KMS-11 (cell line): Measurements from ENCODE around the gene TBC1D10B.
"Not testable (repeated sequence)": the region's sequence is repeated elsewhere in the genome, so short reads cannot be mapped to it uniquely, and the experiment has no call there.

ENCODE experiments used
- H2AFZ ChIP-seq: fragments of 200-600 bp; sonication (generic); 2 replicates; pipeline ENCODE4 v1.6.1; 2016; ENCODE audit warnings: antibody characterized with exemption, mixed run types, low read depth
- H3K27ac ChIP-seq: fragments of 200-600 bp; sonication (generic); 2 replicates; pipeline ENCODE4 v1.6.1; 2016; ENCODE audit warnings: mild to moderate bottlenecking, mixed run types
- H3K27me3 ChIP-seq: fragments of 200-600 bp; sonication (generic); 2 replicates; pipeline ENCODE4 v1.6.1; 2017; ENCODE audit warnings: mild to moderate bottlenecking, low read depth, mixed run types, moderate library complexity; ENCODE audit not compliant: insufficient read depth
- H3K36me3 ChIP-seq: fragments of 200-600 bp; sonication (generic); 2 replicates; pipeline ENCODE4 v1.6.1; 2017; ENCODE audit warnings: mild to moderate bottlenecking, mixed run types; ENCODE audit not compliant: insufficient read depth
- H3K4me1 ChIP-seq: fragments of 200-600 bp; sonication (generic); 2 replicates; pipeline ENCODE4 v1.6.1; 2016; ENCODE audit warnings: mild to moderate bottlenecking, low read depth, mixed run types; ENCODE audit not compliant: poor library complexity, severe bottlenecking
- H3K4me2 ChIP-seq: fragments of 200-600 bp; sonication (generic); 2 replicates; pipeline ENCODE4 v1.7.0; 2016; ENCODE audit warnings: mild to moderate bottlenecking, mixed run types
- H3K4me3 ChIP-seq: fragments of 200-600 bp; sonication (generic); IDR thresholded peaks from 2 replicates; pipeline ENCODE4 v1.6.1; 2017; ENCODE audit warnings: low read depth, low read length, mixed read lengths; ENCODE audit not compliant: insufficient read depth
- H3K79me2 ChIP-seq: fragments of 200-600 bp; sonication (generic); 2 replicates; pipeline ENCODE4 v1.6.1; 2016; ENCODE audit warnings: low read depth, mixed run types; ENCODE audit not compliant: insufficient read depth
- H3K9ac ChIP-seq: fragments of 200-600 bp; sonication (generic); 2 replicates; pipeline ENCODE4 v1.6.1; 2016; ENCODE audit warnings: mild to moderate bottlenecking, mixed run types
- H4K20me1 ChIP-seq: fragments of 200-600 bp; sonication (generic); 2 replicates; pipeline ENCODE4 v1.6.1; 2016; ENCODE audit warnings: mild to moderate bottlenecking, mixed run types; ENCODE audit not compliant: insufficient read depth
- CTCF ChIP-seq: fragments of 200-600 bp; sonication (generic); conservative IDR thresholded peaks from 2 replicates; pipeline ENCODE4 v1.6.1; 2017; ENCODE audit warnings: low read depth, mild to moderate bottlenecking, antibody characterized with exemption, low read length, moderate library complexity, mixed read lengths

TBC1D10B gene

GRCh38 chr16:30335598-30336474 is 34.5 kb downstream of the TBC1D10B start:
- H3K27me3 ChIP-seq: no peaks in the 10 kb centered on the region
- peak overlapping the region; percentile 78; the same call in 1 of the 2 replicates for H3K27ac ChIP-seq
- peak overlapping the region; percentile 90 for H3K4me2 ChIP-seq
- peak overlapping the region; percentile 60; the same call in 1 of the 2 replicates for H2AFZ ChIP-seq
- peak overlapping the region; percentile 67 for H3K9ac ChIP-seq
- H3K79me2 ChIP-seq: peaks cover 15% of the 10 kb centered on the region; the same call in 1 of the 2 replicates
- TF ChIP-seq CTCF: no peak
- no peaks in the 10 kb centered on the region for H4K20me1 ChIP-seq
- H3K4me1 ChIP-seq: peaks cover 14% of the 10 kb centered on the region
- no peak overlapping the region for H3K4me3 ChIP-seq
- H3K36me3 ChIP-seq: no peaks in the 10 kb centered on the region

GRCh38 chr16:30335028-30335597 is 35.2 kb downstream of the TBC1D10B start:
- H3K79me2 ChIP-seq: peaks cover 15% of the 10 kb centered on the region; the same call in 1 of the 2 replicates
- H3K27ac ChIP-seq: peak overlapping the region; percentile 78
- peaks cover 14% of the 10 kb centered on the region for H3K4me1 ChIP-seq
- H3K4me3 ChIP-seq, H3K36me3 ChIP-seq, H4K20me1 ChIP-seq, H3K27me3 ChIP-seq: not testable (repeated sequence)
- H3K4me2 ChIP-seq: peak overlapping the region; percentile 90
- H3K9ac ChIP-seq: peak overlapping the region; percentile 67
- H2AFZ ChIP-seq: peak overlapping the region; percentile 60

GRCh38 chr16:30334473-30334989 is 35.8 kb downstream of the TBC1D10B start:
- H3K4me3 ChIP-seq, H3K27ac ChIP-seq, H3K36me3 ChIP-seq, H3K27me3 ChIP-seq, H4K20me1 ChIP-seq: not testable (repeated sequence)
- Histone ChIP-seq H3K4me2 (peak overlapping the region; percentile 34; the same call in 1 of the 2 replicates), H3K4me1 (peaks cover 17% of the 10 kb centered on the region), H3K79me2 (peaks cover 20% of the 10 kb centered on the region; the same call in 1 of the 2 replicates), H3K9ac (peak overlapping the region; percentile 67; the same call in 1 of the 2 replicates), H2AFZ (peak overlapping the region; percentile 38; the same call in 1 of the 2 replicates)

- not testable (repeated sequence) for H3K4me2 ChIP-seq, H3K36me3 ChIP-seq, H3K4me1 ChIP-seq, H3K27me3 ChIP-seq, H3K4me3 ChIP-seq, H3K9ac ChIP-seq, H4K20me1 ChIP-seq, H2AFZ ChIP-seq, H3K27ac ChIP-seq
- peaks cover 37% of the 10 kb centered on the region; the same call in 1 of the 2 replicates for H3K79me2 ChIP-seq
Observed at GRCh38 chr16:30324220-30324619, 46.1 kb downstream of the TBC1D10B start.

- H3K79me2 ChIP-seq: peaks cover 14% of the 10 kb centered on the region; the same call in 1 of the 2 replicates
- H3K4me2 ChIP-seq: not testable (repeated sequence)
Observed at GRCh38 chr16:30318647-30319046, 51.6 kb downstream of the TBC1D10B start.

GRCh38 chr16:30310937-30311336 is 59.4 kb downstream of the TBC1D10B start:
- H3K4me2 ChIP-seq, H3K9ac ChIP-seq, H2AFZ ChIP-seq: not testable (repeated sequence)

More at GRCh38 chr16:30318647-30319046, 51.6 kb downstream of the TBC1D10B start:
- H3K27me3 ChIP-seq, H2AFZ ChIP-seq, H3K36me3 ChIP-seq, H3K4me3 ChIP-seq, H3K9ac ChIP-seq, H4K20me1 ChIP-seq, H3K27ac ChIP-seq, H3K4me1 ChIP-seq: not testable (repeated sequence)

GRCh38 chr16:30309255-30309654 is 61.0 kb downstream of the TBC1D10B start:
- not testable (repeated sequence) for H3K4me3 ChIP-seq, H3K9ac ChIP-seq, H3K79me2 ChIP-seq, H3K27me3 ChIP-seq, H4K20me1 ChIP-seq, H2AFZ ChIP-seq, H3K36me3 ChIP-seq
- peaks cover 41% of the 10 kb centered on the region for H3K4me1 ChIP-seq
- H3K27ac ChIP-seq: peak overlapping the region; percentile 51
- peak overlapping the region; percentile 90 for H3K4me2 ChIP-seq

More at GRCh38 chr16:30310937-30311336, 59.4 kb downstream of the TBC1D10B start:
- H4K20me1 ChIP-seq, H3K4me3 ChIP-seq, H3K79me2 ChIP-seq, H3K36me3 ChIP-seq, H3K27me3 ChIP-seq, H3K27ac ChIP-seq: not testable (repeated sequence)
- H3K4me1 ChIP-seq: peaks cover 41% of the 10 kb centered on the region
